Neural cell (in vitro differentiated cells): ENCODE measurements around the gene RHBDD3. TPM values are rescaled to one million over a fixed set of nuclear protein-coding genes. Genes with fewer than 3 reads are reported as not detected.
A peak's percentile ranks its signal among the peaks of the same experiment; 100 is the strongest.

Source experiments
- H2AFZ ChIP-seq: fragments of 200-600, 300-800 bp; sonication (generic), shearing (Covaris generic); 2 replicates; pipeline ENCODE4 v1.6.0; 2014; ENCODE audit warnings: low read depth, mild to moderate bottlenecking, antibody characterized with exemption, low read length, moderate library complexity
- H3F3A ChIP-seq: fragments of 200-600 bp; shearing (Covaris generic); 2 replicates; pipeline ENCODE4 v1.6.1; 2016; ENCODE audit warnings: mild to moderate bottlenecking, moderate library complexity, mixed read lengths, antibody characterized with exemption, low read length; ENCODE audit not compliant: insufficient read depth, poor library complexity, severe bottlenecking
- H3K27ac ChIP-seq: fragments of 200-600, 300-800 bp; sonication (generic), shearing (Covaris generic); 2 replicates; pipeline ENCODE4 v1.5.1; 2014; ENCODE audit warnings: mild to moderate bottlenecking, low read length, moderate library complexity
- H3K27me3 ChIP-seq: fragments of 300-800, 200-600 bp; sonication (generic), shearing (Covaris generic); 2 replicates; pipeline ENCODE4 v1.6.0; 2014; ENCODE audit warnings: mild to moderate bottlenecking, low read depth, low read length, moderate library complexity; ENCODE audit not compliant: insufficient read depth
- H3K36me3 ChIP-seq: fragments of 300-800, 200-600 bp; sonication (generic), shearing (Covaris generic); 2 replicates; pipeline ENCODE4 v1.5.1; 2014; ENCODE audit warnings: mild to moderate bottlenecking, antibody characterized with exemption, low read length, moderate library complexity; ENCODE audit not compliant: insufficient read depth
- H3K4me2 ChIP-seq: fragments of 300-800, 200-600 bp; sonication (generic), shearing (Covaris generic); 2 replicates; pipeline ENCODE4 v1.6.0; 2014; ENCODE audit warnings: mild to moderate bottlenecking, low read length
- H3K4me3 ChIP-seq: fragments of 300-800, 200-600 bp; sonication (generic), shearing (Covaris generic); 2 replicates; pipeline ENCODE4 v1.5.1; 2014; ENCODE audit warnings: mild to moderate bottlenecking, low read length, moderate library complexity
- H3K79me2 ChIP-seq: fragments of 200-600 bp; shearing (Covaris generic); replicated peaks from 2 replicates; pipeline ENCODE4 v1.6.0; 2014; ENCODE audit warnings: mild to moderate bottlenecking, low read length, moderate library complexity; ENCODE audit not compliant: insufficient read depth
- H3K9ac ChIP-seq: fragments of 300-800, 200-600 bp; sonication (generic), shearing (Covaris generic); 2 replicates; pipeline ENCODE4 v1.6.1; 2016; ENCODE audit warnings: mild to moderate bottlenecking, low read length, mixed read lengths
- H3K9me2 ChIP-seq: fragments of 200-600 bp; shearing (Covaris generic); 2 replicates; pipeline ENCODE4 v1.6.1; 2016; ENCODE audit warnings: mild to moderate bottlenecking, low read length, mixed read lengths; ENCODE audit not compliant: insufficient read depth
- H3K9me3 ChIP-seq: fragments of 200-600, 300-800 bp; sonication (generic), shearing (Covaris generic); 2 replicates; pipeline ENCODE4 v1.6.1; 2016; ENCODE audit warnings: mild to moderate bottlenecking, mixed run types, low read length, moderate library complexity, mixed read lengths
- H4K20me1 ChIP-seq: fragments of 200-600 bp; shearing (Covaris generic); 2 replicates; pipeline ENCODE4 v1.6.1; 2016; ENCODE audit warnings: mild to moderate bottlenecking, mixed run types; ENCODE audit not compliant: insufficient read depth
- EP300 ChIP-seq: fragments of 450-650 bp; conservative IDR thresholded peaks from 2 replicates; pipeline ENCODE4 v1.6.1; 2014; ENCODE audit warnings: antibody characterized with exemption, mild to moderate bottlenecking, moderate library complexity; ENCODE audit not compliant: poor library complexity, severe bottlenecking
- EZH2 ChIP-seq: fragments of 200-600, 300-800 bp; shearing (Covaris generic), sonication (generic); IDR thresholded peaks from 2 replicates; pipeline ENCODE4 v1.6.1; 2014; ENCODE audit warnings: antibody characterized with exemption, low read length, borderline replicate concordance, mild to moderate bottlenecking; ENCODE audit not compliant: insufficient read depth, poor library complexity, severe bottlenecking
- MXI1 ChIP-seq: fragments of 450-650 bp; conservative IDR thresholded peaks from 2 replicates; pipeline ENCODE4 v1.6.1; 2014; ENCODE audit warnings: antibody characterized with exemption, mild to moderate bottlenecking; ENCODE audit not compliant: poor library complexity, severe bottlenecking
- POLR2AphosphoS5 ChIP-seq: IDR thresholded peaks from 2 replicates; pipeline ENCODE4 v1.6.1; 2012
- RAD21 ChIP-seq: fragments of 450-650 bp; conservative IDR thresholded peaks from 2 replicates; pipeline ENCODE4 v1.6.1; 2014; ENCODE audit warnings: antibody characterized with exemption, mild to moderate bottlenecking, moderate library complexity
- SMC3 ChIP-seq: fragments of 450-650 bp; conservative IDR thresholded peaks from 2 replicates; pipeline ENCODE4 v1.6.1; 2014; ENCODE audit warnings: antibody characterized with exemption, mild to moderate bottlenecking, moderate library complexity; ENCODE audit not compliant: poor library complexity
- TAF1 ChIP-seq: IDR thresholded peaks from 2 replicates; pipeline ENCODE4 v1.6.1; 2012; ENCODE audit warnings: low read depth
- polyA minus RNA-seq: library from RNA; depleted of rRNA, polyadenylated mRNA; stranded (reverse); fragments of >200 nt; gene quantifications from 2 replicates; pipeline ENCODE4 v1.2.3, GENCODE V29; 2014
- polyA plus RNA-seq: library from polyadenylated mRNA; depleted of rRNA; stranded (reverse); fragments of >200 nt; gene quantifications from 2 replicates; pipeline ENCODE4 v1.2.3, GENCODE V29; 2014
- TF ChIP-seq, protein P1 (sequence below): IDR thresholded peaks from 2 replicates; pipeline ENCODE4 v1.6.1; 2012; ENCODE audit warnings: borderline replicate concordance
- TF ChIP-seq, protein P2 (sequence below): fragments of 450-650 bp; IDR thresholded peaks from 2 replicates; pipeline ENCODE4 v1.5.1; 2014; ENCODE audit warnings: antibody characterized with exemption, mild to moderate bottlenecking, moderate library complexity; ENCODE audit not compliant: poor library complexity, severe bottlenecking

Gene RHBDD3
- 114 and 135 TPM in 2 replicates for polyA plus RNA-seq
- polyA minus RNA-seq = 40.3 and 55.3 TPM in 2 replicates

DNA sequence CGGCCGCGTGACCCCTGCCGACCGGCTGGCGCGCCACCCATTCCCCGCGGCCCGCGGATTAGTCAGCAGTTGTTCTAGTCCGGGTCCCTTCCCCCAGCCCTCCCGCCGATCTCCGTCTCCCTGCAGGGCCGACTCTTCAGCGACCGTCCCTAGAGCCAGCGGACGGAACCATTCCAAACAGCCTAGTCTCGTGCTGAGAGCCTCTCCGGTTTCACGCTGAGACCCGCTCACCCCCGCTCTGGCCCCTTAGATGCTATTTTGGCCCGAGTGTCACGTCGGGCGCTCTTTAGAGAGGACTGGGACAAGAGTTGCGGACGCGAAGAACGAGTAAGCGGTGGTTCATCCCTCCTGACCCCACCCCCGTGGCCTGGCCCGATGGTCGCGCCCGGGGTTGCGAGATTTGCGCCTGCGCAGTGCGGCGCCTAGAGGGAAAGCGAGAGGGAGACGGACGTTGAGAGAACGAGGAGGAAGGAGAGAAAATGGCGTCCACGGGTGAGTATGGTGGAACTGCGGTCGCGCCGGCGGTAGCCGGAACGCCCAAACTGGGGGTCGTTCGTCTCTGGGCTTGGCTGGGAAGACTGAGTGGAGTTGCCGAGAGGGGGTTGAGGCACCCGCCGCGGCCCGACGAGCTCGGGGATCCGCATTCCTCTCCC, at the start of gene RHBDD3, which contains the start of gene EWSR1:
RHBDD3 (minus strand) TSS at position 124 of the 653 bp plus-strand sequence. CDS start 2,355 bp downstream, outside the sequence.
EWSR1 (plus strand) TSS at position 411 of the 653 bp plus-strand sequence; CDS start at position 480, 69 bp downstream.
- Histone ChIP-seq H3K4me2 (peak within 1 kb of the TSS; percentile 97), H3K9ac (peak within 1 kb of the TSS; percentile 98), H3K79me2 (peaks cover 65% of the 10 kb centered on the region), H3K4me3 (peak within 1 kb of the TSS; percentile 91), H3K27me3 (no peaks in the 10 kb centered on the region), H3K36me3 (no peaks in the 10 kb centered on the region), H2AFZ (peak within 1 kb of the TSS; percentile 65), H3K9me3 (no peaks in the 10 kb centered on the region), H3K9me2 (no peaks in the 10 kb centered on the region), H3F3A (no peaks in the 10 kb centered on the region), H3K27ac (peak within 1 kb of the TSS; percentile 98), H4K20me1 (peaks cover 31% of the 10 kb centered on the region)
- peak; percentile 71 for TF ChIP-seq MXI1
- no peak for TF ChIP-seq RAD21
- TF ChIP-seq, protein P1, sequence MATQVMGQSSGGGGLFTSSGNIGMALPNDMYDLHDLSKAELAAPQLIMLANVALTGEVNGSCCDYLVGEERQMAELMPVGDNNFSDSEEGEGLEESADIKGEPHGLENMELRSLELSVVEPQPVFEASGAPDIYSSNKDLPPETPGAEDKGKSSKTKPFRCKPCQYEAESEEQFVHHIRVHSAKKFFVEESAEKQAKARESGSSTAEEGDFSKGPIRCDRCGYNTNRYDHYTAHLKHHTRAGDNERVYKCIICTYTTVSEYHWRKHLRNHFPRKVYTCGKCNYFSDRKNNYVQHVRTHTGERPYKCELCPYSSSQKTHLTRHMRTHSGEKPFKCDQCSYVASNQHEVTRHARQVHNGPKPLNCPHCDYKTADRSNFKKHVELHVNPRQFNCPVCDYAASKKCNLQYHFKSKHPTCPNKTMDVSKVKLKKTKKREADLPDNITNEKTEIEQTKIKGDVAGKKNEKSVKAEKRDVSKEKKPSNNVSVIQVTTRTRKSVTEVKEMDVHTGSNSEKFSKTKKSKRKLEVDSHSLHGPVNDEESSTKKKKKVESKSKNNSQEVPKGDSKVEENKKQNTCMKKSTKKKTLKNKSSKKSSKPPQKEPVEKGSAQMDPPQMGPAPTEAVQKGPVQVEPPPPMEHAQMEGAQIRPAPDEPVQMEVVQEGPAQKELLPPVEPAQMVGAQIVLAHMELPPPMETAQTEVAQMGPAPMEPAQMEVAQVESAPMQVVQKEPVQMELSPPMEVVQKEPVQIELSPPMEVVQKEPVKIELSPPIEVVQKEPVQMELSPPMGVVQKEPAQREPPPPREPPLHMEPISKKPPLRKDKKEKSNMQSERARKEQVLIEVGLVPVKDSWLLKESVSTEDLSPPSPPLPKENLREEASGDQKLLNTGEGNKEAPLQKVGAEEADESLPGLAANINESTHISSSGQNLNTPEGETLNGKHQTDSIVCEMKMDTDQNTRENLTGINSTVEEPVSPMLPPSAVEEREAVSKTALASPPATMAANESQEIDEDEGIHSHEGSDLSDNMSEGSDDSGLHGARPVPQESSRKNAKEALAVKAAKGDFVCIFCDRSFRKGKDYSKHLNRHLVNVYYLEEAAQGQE = peak; percentile 81
- peak; percentile 62 for TF ChIP-seq EP300
- no peak for TF ChIP-seq EZH2
- no peak for TF ChIP-seq SMC3
- TF ChIP-seq, protein P2, sequence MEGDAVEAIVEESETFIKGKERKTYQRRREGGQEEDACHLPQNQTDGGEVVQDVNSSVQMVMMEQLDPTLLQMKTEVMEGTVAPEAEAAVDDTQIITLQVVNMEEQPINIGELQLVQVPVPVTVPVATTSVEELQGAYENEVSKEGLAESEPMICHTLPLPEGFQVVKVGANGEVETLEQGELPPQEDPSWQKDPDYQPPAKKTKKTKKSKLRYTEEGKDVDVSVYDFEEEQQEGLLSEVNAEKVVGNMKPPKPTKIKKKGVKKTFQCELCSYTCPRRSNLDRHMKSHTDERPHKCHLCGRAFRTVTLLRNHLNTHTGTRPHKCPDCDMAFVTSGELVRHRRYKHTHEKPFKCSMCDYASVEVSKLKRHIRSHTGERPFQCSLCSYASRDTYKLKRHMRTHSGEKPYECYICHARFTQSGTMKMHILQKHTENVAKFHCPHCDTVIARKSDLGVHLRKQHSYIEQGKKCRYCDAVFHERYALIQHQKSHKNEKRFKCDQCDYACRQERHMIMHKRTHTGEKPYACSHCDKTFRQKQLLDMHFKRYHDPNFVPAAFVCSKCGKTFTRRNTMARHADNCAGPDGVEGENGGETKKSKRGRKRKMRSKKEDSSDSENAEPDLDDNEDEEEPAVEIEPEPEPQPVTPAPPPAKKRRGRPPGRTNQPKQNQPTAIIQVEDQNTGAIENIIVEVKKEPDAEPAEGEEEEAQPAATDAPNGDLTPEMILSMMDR = no peak
- TF ChIP-seq POLR2AphosphoS5 = peak; percentile 95
- peak; percentile 87 for TF ChIP-seq TAF1

DNA sequence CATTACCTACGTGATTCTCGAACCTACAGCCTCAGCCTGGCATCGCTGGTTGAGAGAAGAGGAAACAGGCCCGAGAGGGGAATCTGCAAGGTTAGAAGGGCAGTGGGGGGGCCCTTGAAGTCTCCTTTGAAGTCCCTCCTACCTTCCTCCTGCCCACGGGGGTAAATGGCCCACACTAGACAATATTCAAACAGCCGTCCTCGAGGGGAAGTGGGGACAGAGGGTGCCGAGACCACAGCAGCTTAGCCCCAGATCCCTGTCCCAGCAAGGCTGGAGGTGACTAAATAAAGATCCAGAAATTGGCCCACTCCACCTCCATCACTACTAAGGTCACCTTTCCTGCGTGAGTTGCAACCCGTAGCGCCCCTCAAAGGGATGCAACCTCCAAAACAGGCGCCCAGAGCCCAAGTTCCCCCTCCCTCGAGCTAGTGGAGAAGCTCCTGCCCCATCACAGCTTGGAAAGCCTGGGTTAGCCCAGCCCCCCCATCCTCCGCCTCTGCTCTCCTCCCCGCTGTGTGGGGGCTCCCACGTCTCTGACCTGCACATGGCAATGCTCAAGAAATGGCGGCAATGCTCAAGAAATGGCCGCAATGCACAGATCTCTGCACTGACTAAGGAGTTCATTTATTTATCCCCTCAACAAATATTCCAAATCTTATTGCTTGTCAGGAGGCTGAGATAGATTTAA, 48.5 kb upstream of the RHBDD3 start:
- no peaks in the 10 kb centered on the region for H3K9me3 ChIP-seq
- H3K79me2 ChIP-seq = no peaks in the 10 kb centered on the region
- no peak overlapping the region for H2AFZ ChIP-seq
- H3K27ac ChIP-seq = no peak overlapping the region
- no peaks in the 10 kb centered on the region for H3F3A ChIP-seq
- no peak overlapping the region for H3K4me3 ChIP-seq
- TF ChIP-seq TAF1 (no peak), SMC3 (no peak), RAD21 (no peak), POLR2AphosphoS5 (no peak), EZH2 (no peak), EP300 (no peak), MXI1 (no peak)
- TF ChIP-seq, protein P1 = no peak
- TF ChIP-seq, protein P2 = no peak
- H3K9ac ChIP-seq = no peak overlapping the region
- no peak overlapping the region for H3K4me2 ChIP-seq
- no peaks in the 10 kb centered on the region for H3K36me3 ChIP-seq
- peaks cover 44% of the 10 kb centered on the region for H3K27me3 ChIP-seq
- H4K20me1 ChIP-seq = no peaks in the 10 kb centered on the region
- H3K9me2 ChIP-seq = no peaks in the 10 kb centered on the region
